Fibroblast of the aortic adventitia (primary cell): ENCODE results near the gene SMPD4. TPM values are rescaled to one million over a fixed set of nuclear protein-coding genes. Genes with fewer than 3 reads are reported as not detected.
"Not testable (repeated sequence)": the region's sequence is repeated elsewhere in the genome, so short reads cannot be mapped to it uniquely, and the experiment has no call there.

ENCODE experiments used
- DNase-seq: peaks from one replicate; pipeline ENCODE4 v3.0.0-alpha.2; 2010; ENCODE audit warnings: low read depth
- H3K4me3 ChIP-seq: 2 replicates; pipeline ENCODE4 v1.5.1; 2011; ENCODE audit warnings: low read depth, mild to moderate bottlenecking, control low read depth, low read length, moderate library complexity
- CTCF ChIP-seq: IDR thresholded peaks from 2 replicates; pipeline ENCODE4 v1.5.1; 2011; ENCODE audit warnings: mild to moderate bottlenecking, low read length, control low read depth, inconsistent platforms; ENCODE audit not compliant: insufficient read depth
- total RNA-seq: library from RNA; depleted of rRNA; stranded (reverse); fragments of >200 nt; gene quantifications from 2 replicates; pipeline ENCODE4 v1.2.3, GENCODE V29; 2012; ENCODE audit warnings: low replicate concordance

The SMPD4 gene
- total RNA-seq, 1 donor = 22.5 TPM

DNA sequence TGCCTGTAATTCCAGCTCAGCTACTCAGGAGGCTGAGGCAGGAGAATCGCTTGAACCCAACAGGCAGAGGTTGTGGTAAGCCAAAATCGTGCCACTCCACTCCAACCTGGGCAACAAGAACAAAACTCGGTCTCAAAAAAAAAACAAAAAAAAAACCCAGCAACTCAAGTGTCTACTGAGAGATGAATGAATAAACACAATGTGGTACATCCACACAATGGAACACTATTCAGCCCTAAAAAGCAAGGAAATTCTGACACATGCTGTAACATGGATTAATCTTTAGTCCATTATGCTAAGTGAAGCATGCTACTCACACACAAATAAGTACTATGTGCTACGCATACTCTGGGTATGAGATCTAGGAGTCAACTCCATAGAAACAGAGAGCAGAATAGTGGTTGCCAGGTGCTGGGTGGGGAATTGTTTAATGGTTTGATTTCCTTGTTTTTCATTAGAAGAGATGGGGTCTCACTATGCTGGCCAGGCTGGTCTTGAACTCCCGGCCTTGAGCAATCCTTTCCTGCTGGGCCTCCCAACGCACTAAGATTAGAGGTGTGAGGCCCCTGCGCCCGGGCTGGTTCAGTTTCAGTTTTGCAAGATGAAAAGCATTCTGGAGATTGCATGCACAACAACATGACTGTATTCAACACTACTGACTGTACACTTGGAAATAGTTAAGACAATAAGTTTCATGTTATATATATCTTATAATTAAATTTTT, 15.9 kb downstream of the SMPD4 start:
- TF ChIP-seq CTCF = no peak
- H3K4me3 ChIP-seq = no peak overlapping the region
- DNase-seq = no peak

GRCh38 chr2:130162968-130163367, 18.4 kb downstream of the SMPD4 start:
- DNase-seq = no peak
- H3K4me3 ChIP-seq = no peak overlapping the region
- TF ChIP-seq CTCF = no peak

- H3K4me3 ChIP-seq, DNase-seq: not testable (repeated sequence)
These were observed 18.9 kb downstream of the SMPD4 start for GRCh38 chr2:130162486-130162885.

DNA sequence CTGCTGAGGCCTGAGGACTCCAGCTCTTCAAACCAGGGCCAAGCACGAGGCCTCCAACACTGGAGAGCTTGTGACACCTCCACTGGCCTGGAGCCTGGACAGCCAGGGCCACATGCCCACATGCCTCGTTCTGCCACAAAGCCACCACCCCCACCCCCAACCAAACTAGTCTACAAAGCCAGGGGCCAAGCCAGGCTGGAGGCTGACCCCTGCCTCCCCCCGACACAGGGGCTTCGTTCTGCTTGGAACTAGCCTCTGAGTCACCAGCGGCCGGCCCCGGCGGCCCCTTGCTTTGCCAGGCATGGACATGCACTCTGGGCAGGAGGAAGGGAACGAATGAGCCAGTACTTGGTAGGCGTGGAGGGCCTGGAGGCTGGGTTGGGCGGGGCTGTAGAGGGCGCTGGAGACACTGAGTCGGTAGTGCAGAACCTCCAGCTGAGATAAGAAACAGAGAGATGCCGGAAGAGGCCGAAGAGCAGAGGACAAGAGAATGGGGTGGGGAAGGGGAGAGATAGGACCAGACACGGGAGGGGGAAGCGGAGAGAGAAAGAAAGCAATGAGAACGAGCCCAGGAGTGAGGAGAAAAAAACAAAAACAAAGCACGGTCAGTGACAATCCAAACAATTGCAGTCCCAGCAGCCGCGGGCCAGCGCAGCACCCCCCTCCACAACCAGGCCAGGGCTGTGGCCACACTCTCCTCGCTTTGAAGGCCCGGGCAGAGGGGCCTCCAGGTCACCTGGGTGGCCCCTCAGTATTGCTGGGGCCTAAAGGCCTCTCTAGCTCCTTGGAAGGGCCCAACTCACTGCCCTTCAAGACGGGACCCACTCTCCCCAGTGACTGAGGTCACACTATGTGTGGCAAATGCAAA, 20.3 kb downstream of the SMPD4 start:
- DNase-seq, H3K4me3 ChIP-seq: not testable (repeated sequence)

DNA sequence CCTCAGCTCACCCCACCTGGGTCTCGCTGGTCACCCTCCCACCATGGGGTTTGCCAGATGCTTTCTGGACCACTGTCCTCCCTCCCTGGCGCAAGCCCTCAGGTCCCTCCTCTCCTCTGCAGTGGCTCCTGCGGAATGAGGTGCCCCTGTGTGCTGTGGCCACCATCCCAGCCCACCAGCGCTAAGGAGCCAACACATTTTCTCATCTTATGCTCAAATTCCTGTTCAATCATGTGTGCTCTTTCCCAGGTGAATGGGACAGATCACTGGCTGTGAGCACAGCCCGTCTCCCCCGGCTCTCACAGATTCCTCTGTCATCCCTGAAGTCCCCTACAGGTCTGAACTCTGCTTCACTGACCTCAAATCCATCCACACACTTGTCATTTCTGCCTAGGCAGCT, 21.3 kb downstream of the SMPD4 start:
- DNase-seq = no peak
- H3K4me3 ChIP-seq = no peak overlapping the region
- TF ChIP-seq CTCF = no peak

DNA sequence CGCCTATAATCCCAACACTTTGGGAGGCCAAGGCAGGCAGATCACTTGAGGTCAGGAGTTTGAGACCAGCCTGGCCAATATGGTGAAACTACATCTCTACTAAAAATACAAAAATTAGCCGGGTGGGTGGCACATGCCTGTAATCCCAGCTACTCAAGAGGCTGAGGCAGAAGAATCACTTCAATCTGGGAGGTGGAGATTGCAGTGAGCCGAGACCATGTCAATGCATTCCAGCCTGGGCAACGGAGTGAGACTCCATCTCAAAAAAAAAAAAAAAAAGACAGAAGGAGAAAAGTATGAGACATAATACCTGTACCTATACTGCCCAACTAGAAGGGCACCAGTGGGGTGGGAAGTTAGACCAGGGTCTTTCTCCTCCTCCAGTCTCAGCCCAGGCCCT, 22.0 kb downstream of the SMPD4 start:
- H3K4me3 ChIP-seq, DNase-seq: not testable (repeated sequence)

DNA sequence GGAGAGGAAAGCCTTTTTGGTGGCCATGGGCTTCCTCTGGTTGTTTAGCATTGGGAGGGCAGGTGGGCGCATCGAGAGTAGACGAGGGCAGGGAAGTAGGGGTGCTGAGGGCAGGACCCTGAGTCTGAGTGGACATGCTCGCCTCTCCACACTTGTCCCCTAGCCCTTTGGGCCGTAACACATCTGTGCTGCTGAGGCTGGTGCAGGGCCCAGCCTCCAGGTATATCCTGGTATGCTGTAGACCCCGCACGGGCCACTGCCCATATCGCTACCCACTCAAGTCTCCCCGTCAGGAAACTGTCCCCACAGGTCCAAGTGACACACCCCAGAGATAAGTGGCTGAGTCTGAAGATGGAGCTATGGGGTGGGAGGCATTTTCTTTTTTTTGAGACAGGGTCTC, 22.8 kb downstream of the SMPD4 start:
- no peak for TF ChIP-seq CTCF
- DNase-seq = no peak
- no peak overlapping the region for H3K4me3 ChIP-seq

- not testable (repeated sequence) for DNase-seq, H3K4me3 ChIP-seq
These were observed 23.4 kb downstream of the SMPD4 start for GRCh38 chr2:130157825-130158514.

- DNase-seq, H3K4me3 ChIP-seq: not testable (repeated sequence)
These were observed 24.0 kb downstream of the SMPD4 start for GRCh38 chr2:130157354-130157753.
